HG03060 (cell line): ENCODE results near the gene LYPD4.
A peak's percentile ranks its signal among the peaks of the same experiment; 100 is the strongest.

ENCODE experiments used
- ATAC-seq: cut with Tn5 transposase; IDR thresholded peaks from one replicate; pipeline ENCODE4 v1.9.1; 2021; ENCODE audit warnings: low read depth, moderate number of reproducible peaks; ENCODE audit not compliant: unreplicated experiment

LYPD4 gene

GRCh38 chr19:41844601-41845000 is at the start of gene LYPD4:
Gene LYPD4, minus strand, starts transcription at chr19:41844683. Its CDS starts 5,398 bp downstream, at chr19:41839285.
- no peak for ATAC-seq

- no peak for ATAC-seq
Measured at GRCh38 chr19:41893899-41894298, 49.4 kb upstream of the LYPD4 start.

- no peak for ATAC-seq
Measured at GRCh38 chr19:41892173-41892902, 47.9 kb upstream of the LYPD4 start.

GRCh38 chr19:41890936-41891335 is 46.5 kb upstream of the LYPD4 start:
- no peak for ATAC-seq

GRCh38 chr19:41889896-41890295 is 45.4 kb upstream of the LYPD4 start:
- ATAC-seq = no peak

GRCh38 chr19:41888926-41889325 is 44.4 kb upstream of the LYPD4 start:
- ATAC-seq = no peak

- no peak for ATAC-seq
Measured at GRCh38 chr19:41887711-41888382, 43.4 kb upstream of the LYPD4 start.

GRCh38 chr19:41886761-41887710 is 42.6 kb upstream of the LYPD4 start:
- ATAC-seq = no peak

GRCh38 chr19:41883821-41884733 is 39.6 kb upstream of the LYPD4 start:
- ATAC-seq = peak; percentile 59

GRCh38 chr19:41883463-41883820 is 39.0 kb upstream of the LYPD4 start:
- no peak for ATAC-seq

GRCh38 chr19:41882568-41883462 is 38.3 kb upstream of the LYPD4 start, which contains the start of gene ARHGEF1:
Gene ARHGEF1, plus strand, starts transcription at chr19:41883184. Its CDS starts 4,899 bp downstream, at chr19:41888083.
- no peak for ATAC-seq

GRCh38 chr19:41880329-41880708 is 35.8 kb upstream of the LYPD4 start:
- no peak for ATAC-seq

- ATAC-seq = no peak
Measured at GRCh38 chr19:41879670-41880328, 35.3 kb upstream of the LYPD4 start.

- ATAC-seq = no peak
Measured at GRCh38 chr19:41879080-41879479, 34.6 kb upstream of the LYPD4 start.

- ATAC-seq = no peak
Measured at GRCh38 chr19:41877916-41878905, 33.7 kb upstream of the LYPD4 start.

GRCh38 chr19:41876847-41877832 is 32.7 kb upstream of the LYPD4 start, which contains the start of gene CD79A:
Gene CD79A, plus strand, starts transcription at chr19:41877279. Its CDS starts 26 bp downstream, at chr19:41877305.
- peak; percentile 41 for ATAC-seq
